H9 (cell line): ENCODE results near the gene CHST1. TPM values are rescaled to one million over a fixed set of nuclear protein-coding genes. Genes with fewer than 3 reads are reported as not detected.

Experiments used
- DNase-seq: peaks from one replicate; pipeline ENCODE4 v3.0.0-alpha.2; 2017
- H2AFZ ChIP-seq: one replicate; pipeline ENCODE4 v1.6.1; 2013; ENCODE audit warnings: mild to moderate bottlenecking, low read length, control low read depth, moderate library complexity
- H2AK5ac ChIP-seq: 2 replicates; pipeline ENCODE4 v1.6.1; 2013; ENCODE audit warnings: low read length, control low read depth, mixed read lengths; ENCODE audit not compliant: insufficient read length
- H2BK120ac ChIP-seq: one replicate; pipeline ENCODE4 v1.6.1; 2013; ENCODE audit warnings: low read depth, mild to moderate bottlenecking, low read length, control low read depth, inconsistent platforms; ENCODE audit not compliant: poor library complexity, severe bottlenecking
- H2BK12ac ChIP-seq: 2 replicates; pipeline ENCODE4 v1.6.1; 2013; ENCODE audit warnings: low read length, control low read depth, mixed read lengths, low read depth; ENCODE audit not compliant: insufficient read length
- H2BK15ac ChIP-seq: 2 replicates; pipeline ENCODE4 v1.6.1; 2013; ENCODE audit warnings: low read depth, low read length, control low read depth
- H2BK20ac ChIP-seq: one replicate; pipeline ENCODE4 v1.6.1; 2013; ENCODE audit warnings: low read depth, mild to moderate bottlenecking, low read length, control low read depth, inconsistent platforms; ENCODE audit not compliant: poor library complexity, severe bottlenecking
- H2BK5ac ChIP-seq: 2 replicates; pipeline ENCODE4 v1.6.1; 2013; ENCODE audit warnings: low read length, control low read depth, mixed read lengths; ENCODE audit not compliant: insufficient read length
- H3K14ac ChIP-seq: 2 replicates; pipeline ENCODE4 v1.6.1; 2013; ENCODE audit warnings: low read length, control low read depth; ENCODE audit not compliant: insufficient read depth
- H3K18ac ChIP-seq: 2 replicates; pipeline ENCODE4 v1.6.1; 2013; ENCODE audit warnings: low read depth, mild to moderate bottlenecking, mixed read lengths, low read length, control low read depth; ENCODE audit not compliant: insufficient read length
- H3K23ac ChIP-seq: 2 replicates; pipeline ENCODE4 v1.6.1; 2013; ENCODE audit warnings: low read length, control low read depth, mixed read lengths, low read depth; ENCODE audit not compliant: insufficient read length
- H3K23me2 ChIP-seq: 2 replicates; pipeline ENCODE4 v1.6.1; 2013; ENCODE audit warnings: low read depth, mild to moderate bottlenecking, mixed read lengths, low read length, control low read depth; ENCODE audit not compliant: insufficient read length, poor library complexity, severe bottlenecking
- H3K27ac ChIP-seq: 2 replicates; pipeline ENCODE4 v1.5.1; 2013; ENCODE audit warnings: low read length, control low read depth, mixed read lengths, low read depth; ENCODE audit not compliant: insufficient read length
- H3K27me3 ChIP-seq: 2 replicates; pipeline ENCODE4 v1.6.1; 2013; ENCODE audit warnings: low read length, control low read depth, inconsistent platforms; ENCODE audit not compliant: insufficient read depth
- H3K4ac ChIP-seq: 2 replicates; pipeline ENCODE4 v1.6.1; 2013; ENCODE audit warnings: low read depth, mild to moderate bottlenecking, control low read depth, inconsistent platforms, low read length, moderate library complexity
- H3K4me1 ChIP-seq: 2 replicates; pipeline ENCODE4 v1.6.1; 2013; ENCODE audit warnings: low read length, control low read depth, inconsistent platforms; ENCODE audit not compliant: insufficient read depth
- H3K4me2 ChIP-seq: 2 replicates; pipeline ENCODE4 v1.6.1; 2013; ENCODE audit warnings: low read length, control low read depth, mixed read lengths; ENCODE audit not compliant: insufficient read length, insufficient read depth
- H3K56ac ChIP-seq: 2 replicates; pipeline ENCODE4 v1.6.1; 2013; ENCODE audit warnings: low read depth, mild to moderate bottlenecking, mixed read lengths, low read length, control low read depth; ENCODE audit not compliant: insufficient read length
- H3K79me1 ChIP-seq: 2 replicates; pipeline ENCODE4 v1.6.1; 2013; ENCODE audit warnings: low read depth, mild to moderate bottlenecking, moderate library complexity, low read length, control low read depth, inconsistent platforms; ENCODE audit not compliant: insufficient read depth, poor library complexity, severe bottlenecking
- H3K79me2 ChIP-seq: 2 replicates; pipeline ENCODE4 v1.6.1; 2013; ENCODE audit warnings: low read length, control low read depth, inconsistent platforms; ENCODE audit not compliant: insufficient read depth
- H3K9ac ChIP-seq: 2 replicates; pipeline ENCODE4 v1.6.1; 2013; ENCODE audit warnings: low read length, control low read depth, mixed read lengths; ENCODE audit not compliant: insufficient read length; ENCODE audit errors: extremely low read depth
- H3K9me3 ChIP-seq: one replicate; pipeline ENCODE4 v1.6.1; 2013; ENCODE audit warnings: low read depth, low read length, inconsistent platforms; ENCODE audit not compliant: control insufficient read depth
- H3T11ph ChIP-seq: one replicate; pipeline ENCODE4 v1.6.1; 2013; ENCODE audit warnings: mild to moderate bottlenecking, low read length, control low read depth, inconsistent platforms
- H4K20me1 ChIP-seq: one replicate; pipeline ENCODE4 v1.6.1; 2013; ENCODE audit not compliant: control insufficient read depth, insufficient read length, insufficient read depth
- H4K5ac ChIP-seq: 2 replicates; pipeline ENCODE4 v1.6.1; 2013; ENCODE audit warnings: low read depth, mild to moderate bottlenecking, mixed read lengths, low read length, control low read depth; ENCODE audit not compliant: insufficient read length
- H4K8ac ChIP-seq: replicated peaks from 2 replicates; pipeline ENCODE4 v1.6.1; 2013; ENCODE audit warnings: low read length, control low read depth, mixed read lengths, low read depth; ENCODE audit not compliant: insufficient read length
- H4K91ac ChIP-seq: 2 replicates; pipeline ENCODE4 v1.6.1; 2013; ENCODE audit warnings: low read depth, mild to moderate bottlenecking, moderate library complexity, mixed read lengths, low read length, control low read depth; ENCODE audit not compliant: insufficient read length
- H3K27ac Mint-ChIP-seq, 3 experiments: 2 replicates in 2 of 3; 3 replicates in 1 of 3; pipeline ENCODE4 v1.8.0; 2020 to 2021; ENCODE audit warnings: mixed read lengths in 3 of 3, mild to moderate bottlenecking in 1 of 3, moderate library complexity in 1 of 3
- H3K27me3 Mint-ChIP-seq: 2 replicates; pipeline ENCODE4 v1.8.0; 2021; ENCODE audit warnings: low read depth, mild to moderate bottlenecking, moderate library complexity, mixed read lengths
- H3K36me3 Mint-ChIP-seq, 3 experiments: 2 replicates in 2 of 3; 3 replicates in 1 of 3; pipeline ENCODE4 v1.8.0; 2020 to 2021; ENCODE audit warnings: low read depth in 3 of 3, mixed read lengths in 3 of 3; ENCODE audit not compliant: insufficient read depth in 1 of 3
- H3K4me1 Mint-ChIP-seq, 2 experiments: 2 replicates each; pipeline ENCODE4 v1.8.0; 2020; ENCODE audit warnings: mixed read lengths in 2 of 2
- H3K4me3 Mint-ChIP-seq, 2 experiments: 2 replicates in 1 of 2; 3 replicates in 1 of 2; pipeline ENCODE4 v1.8.0; 2020 to 2021; ENCODE audit warnings: mild to moderate bottlenecking in 2 of 2, mixed read lengths in 2 of 2, moderate library complexity in 1 of 2
- H3K9me3 Mint-ChIP-seq, 2 experiments: 2 replicates in 1 of 2; 3 replicates in 1 of 2; pipeline ENCODE4 v1.8.0; 2020; ENCODE audit warnings: mild to moderate bottlenecking in 2 of 2, mixed read lengths in 2 of 2, moderate library complexity in 1 of 2
- WGBS: extraction: QIAGEN DNeasy Blood & Tissue Kit; methylation state at CpG from one replicate; pipeline ENCODE4 v1.1.7; 2013; ENCODE audit warnings: missing lambda C conversion rate, low lambda C conversion rate, mixed read lengths; ENCODE audit not compliant: insufficient read length; ENCODE audit errors: extremely low coverage; 5-methylcytosine and 5-hydroxymethylcytosine counted together
- total RNA-seq: library from RNA; stranded (reverse); gene quantifications from 2 replicates; pipeline ENCODE4 v1.2.1, GENCODE V29; 2021
- TF ChIP-seq, protein P1 (sequence below): fragments of 200-600 bp; sonication (generic); conservative IDR thresholded peaks from 3 replicates; pipeline ENCODE4 v1.8.0; 2021; ENCODE audit warnings: antibody characterized with exemption, mild to moderate bottlenecking

The CHST1 gene
- total RNA-seq, 1 experiment from 2014 or later, result 0.57 TPM

GRCh38 chr11:45648931-45649330, 16.5 kb downstream of the CHST1 start:
- Histone ChIP-seq H2AK5ac (no peak overlapping the region), H3K4me2 (no peak overlapping the region), H4K5ac (no peak overlapping the region), H3K14ac (no peak overlapping the region), H2BK5ac (no peak overlapping the region), H3K79me1 (no peaks in the 10 kb centered on the region), H3K27me3 (no peaks in the 10 kb centered on the region), H3K9me3 (no peaks in the 10 kb centered on the region), H4K91ac (no peak overlapping the region), H4K8ac (no peak overlapping the region), H3K9ac (no peak overlapping the region), H4K20me1 (no peaks in the 10 kb centered on the region), H3K18ac (no peak overlapping the region), H3K79me2 (no peaks in the 10 kb centered on the region), H3T11ph (no peak overlapping the region), H2BK20ac (no peak overlapping the region), H3K23ac (no peak overlapping the region), H3K23me2 (no peaks in the 10 kb centered on the region), H2BK120ac (no peak overlapping the region), H3K4ac (no peak overlapping the region), H2BK15ac (no peak overlapping the region), H2BK12ac (no peak overlapping the region), H3K56ac (no peak overlapping the region), H3K4me1 (peaks cover 4% of the 10 kb centered on the region; the same call in 1 of the 2 replicates), H2AFZ (no peak overlapping the region), H3K27ac (no peak overlapping the region)
- Mint-ChIP-seq H3K27me3 (peaks cover 5% of the 10 kb centered on the region; the same call in 1 of the 2 replicates), H3K4me1 (peaks cover 13 to 14% of the 10 kb centered on the region in 2 experiments; a peak in 3 of 4 replicates), H3K36me3 (no peaks in the 10 kb centered on the region; a peak in 1 of 7 replicates), H3K27ac (no peak overlapping the region), H3K4me3 (no peak overlapping the region), H3K9me3 (0 out of 5 replicates have a peak, but pooled peaks cover 0 to 2% of the 10 kb centered on the region in 2 experiments)
- no peak for DNase-seq
- TF ChIP-seq, protein P1, sequence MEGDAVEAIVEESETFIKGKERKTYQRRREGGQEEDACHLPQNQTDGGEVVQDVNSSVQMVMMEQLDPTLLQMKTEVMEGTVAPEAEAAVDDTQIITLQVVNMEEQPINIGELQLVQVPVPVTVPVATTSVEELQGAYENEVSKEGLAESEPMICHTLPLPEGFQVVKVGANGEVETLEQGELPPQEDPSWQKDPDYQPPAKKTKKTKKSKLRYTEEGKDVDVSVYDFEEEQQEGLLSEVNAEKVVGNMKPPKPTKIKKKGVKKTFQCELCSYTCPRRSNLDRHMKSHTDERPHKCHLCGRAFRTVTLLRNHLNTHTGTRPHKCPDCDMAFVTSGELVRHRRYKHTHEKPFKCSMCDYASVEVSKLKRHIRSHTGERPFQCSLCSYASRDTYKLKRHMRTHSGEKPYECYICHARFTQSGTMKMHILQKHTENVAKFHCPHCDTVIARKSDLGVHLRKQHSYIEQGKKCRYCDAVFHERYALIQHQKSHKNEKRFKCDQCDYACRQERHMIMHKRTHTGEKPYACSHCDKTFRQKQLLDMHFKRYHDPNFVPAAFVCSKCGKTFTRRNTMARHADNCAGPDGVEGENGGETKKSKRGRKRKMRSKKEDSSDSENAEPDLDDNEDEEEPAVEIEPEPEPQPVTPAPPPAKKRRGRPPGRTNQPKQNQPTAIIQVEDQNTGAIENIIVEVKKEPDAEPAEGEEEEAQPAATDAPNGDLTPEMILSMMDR, result no peak
- no CpG with 5 or more reads among the region's 9 CpGs for WGBS
